KG1 (cell line): ENCODE measurements around the gene NATD1.

Experiments
- DNase-seq: peaks from one replicate; lab custom pipeline; 2025; lab: John Stamatoyannopoulos, UW

Gene NATD1, protein sequence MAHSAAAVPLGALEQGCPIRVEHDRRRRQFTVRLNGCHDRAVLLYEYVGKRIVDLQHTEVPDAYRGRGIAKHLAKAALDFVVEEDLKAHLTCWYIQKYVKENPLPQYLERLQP

DNA sequence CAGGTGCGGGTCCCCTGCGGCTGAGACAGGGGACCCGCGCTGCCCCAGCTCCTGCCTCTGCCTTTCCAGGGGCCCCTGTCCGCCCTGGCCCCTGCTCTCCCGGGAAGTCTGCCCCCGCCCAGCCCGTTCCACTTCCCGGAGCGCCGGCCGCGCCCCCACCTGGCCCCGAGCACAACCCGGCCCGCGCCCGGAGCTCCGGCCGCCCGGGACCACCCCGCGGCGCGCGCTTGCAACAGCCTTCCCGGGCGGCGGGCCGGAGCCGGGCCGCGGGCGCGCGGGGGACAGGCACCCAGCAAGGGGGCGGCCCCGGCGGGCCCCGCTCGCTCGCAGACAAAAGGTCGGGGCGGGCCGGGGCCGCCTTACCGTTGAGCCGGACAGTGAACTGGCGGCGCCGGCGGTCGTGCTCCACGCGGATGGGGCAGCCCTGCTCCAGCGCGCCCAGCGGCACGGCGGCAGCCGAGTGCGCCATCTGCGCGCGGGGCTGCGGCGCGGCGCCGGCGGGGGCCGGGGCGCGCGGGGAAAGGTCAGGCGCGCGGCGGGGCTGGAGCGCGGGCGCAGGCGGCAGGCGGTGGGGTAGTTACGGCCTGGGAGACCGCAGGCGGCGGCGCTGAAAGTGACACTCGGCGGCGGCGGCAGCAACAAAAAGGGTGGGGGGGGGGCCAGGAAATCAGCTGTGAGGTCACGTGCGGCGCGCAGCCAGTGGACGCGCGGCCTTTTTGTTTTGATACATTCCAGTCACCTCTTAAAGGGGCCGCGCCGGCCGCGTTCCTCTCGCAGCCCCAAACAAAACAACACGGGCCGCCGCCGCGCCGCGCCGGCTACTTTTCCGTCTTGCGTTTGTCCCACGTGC is at the start of gene NATD1:
TSS of gene NATD1 (minus strand) at position 615 of the 850 bp plus-strand sequence. CDS start at position 469, 146 bp downstream.
- DNase-seq = no peak

DNA sequence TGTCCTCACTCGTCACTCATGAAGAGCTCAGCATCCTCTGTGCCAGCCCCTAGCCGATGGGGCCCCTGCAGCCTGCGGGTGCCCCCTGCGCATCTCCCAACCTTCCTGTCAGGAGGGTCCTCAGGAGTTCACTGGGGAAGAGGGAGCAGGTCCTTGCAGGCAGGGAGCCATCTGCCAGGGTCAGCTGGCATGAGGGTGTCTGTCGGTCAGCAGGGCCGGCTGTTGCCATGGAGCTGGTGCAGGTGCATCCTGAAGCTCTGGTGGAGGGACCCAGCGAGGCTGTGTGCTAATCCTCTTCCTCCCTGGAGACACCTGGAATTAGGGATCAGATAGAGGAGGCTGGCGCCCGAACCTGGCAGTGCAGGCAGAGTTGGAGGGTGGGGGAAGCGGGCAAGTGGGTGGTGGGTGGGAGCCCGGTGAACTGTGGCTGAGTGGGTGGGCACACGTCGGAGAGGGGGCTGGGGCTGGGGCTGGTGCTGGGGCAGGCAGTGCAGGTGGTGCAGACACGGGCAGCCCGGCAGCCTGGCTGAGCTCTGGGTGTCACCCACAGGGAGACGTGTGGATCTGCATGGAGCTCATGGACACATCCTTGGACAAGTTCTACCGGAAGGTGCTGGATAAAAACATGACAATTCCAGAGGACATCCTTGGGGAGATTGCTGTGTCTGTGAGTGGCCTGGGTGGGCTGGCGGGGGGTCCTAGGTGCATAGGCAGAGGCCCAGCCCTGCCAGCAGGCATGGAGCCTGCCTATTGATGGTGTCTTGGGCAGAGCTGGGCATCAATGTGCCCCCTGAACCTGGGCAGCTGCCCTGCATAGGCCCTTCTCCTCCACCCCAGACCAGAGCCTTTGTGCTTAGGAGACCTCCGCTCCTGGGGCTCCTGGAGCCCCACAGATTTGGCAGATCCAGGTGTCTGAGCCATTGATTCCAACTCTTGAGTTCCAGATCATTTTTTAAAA is 48.7 kb upstream of the NATD1 start:
- no peak for DNase-seq

DNA sequence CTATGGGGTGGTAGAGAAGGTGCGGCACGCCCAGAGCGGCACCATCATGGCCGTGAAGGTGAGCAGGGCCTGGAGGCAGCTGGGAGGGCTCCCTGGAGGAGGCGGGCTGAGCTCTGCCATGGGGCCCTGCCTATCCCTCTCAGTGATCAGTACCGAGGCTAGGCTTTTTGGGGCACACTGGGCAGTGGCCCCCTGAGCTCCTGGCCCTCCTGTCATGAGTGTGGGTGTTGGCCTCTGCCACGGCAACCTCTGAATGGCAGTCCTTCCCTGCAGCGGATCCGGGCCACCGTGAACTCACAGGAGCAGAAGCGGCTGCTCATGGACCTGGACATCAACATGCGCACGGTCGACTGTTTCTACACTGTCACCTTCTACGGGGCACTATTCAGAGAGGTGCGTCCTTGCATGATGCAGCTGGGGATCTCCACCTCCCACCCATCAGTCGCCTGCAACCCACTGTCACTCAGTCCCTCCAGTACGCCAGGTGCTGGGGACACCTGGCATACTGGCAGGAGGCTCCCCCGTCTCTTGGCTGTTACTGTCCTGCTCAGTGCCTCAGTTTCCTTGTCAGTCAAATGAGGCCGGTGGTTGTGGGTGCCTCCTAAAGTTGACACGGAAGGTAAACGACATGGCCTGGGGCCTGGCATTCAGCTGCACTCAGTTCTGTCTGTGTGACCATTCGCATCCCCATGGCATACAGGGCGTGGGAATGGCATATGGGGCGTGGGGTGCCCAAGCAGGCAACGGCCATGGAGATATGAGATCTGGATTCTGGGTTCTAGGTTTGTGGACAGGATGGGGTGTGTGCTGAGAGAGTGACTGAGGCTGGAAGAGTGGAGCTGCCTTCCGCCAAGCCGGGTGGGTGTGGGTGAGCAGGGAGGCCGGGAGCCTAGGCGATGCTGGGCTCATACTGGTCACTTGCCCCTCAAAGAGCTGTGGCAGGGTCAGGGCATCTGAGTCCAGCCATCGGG is 47.7 kb upstream of the NATD1 start:
- no peak for DNase-seq

DNA sequence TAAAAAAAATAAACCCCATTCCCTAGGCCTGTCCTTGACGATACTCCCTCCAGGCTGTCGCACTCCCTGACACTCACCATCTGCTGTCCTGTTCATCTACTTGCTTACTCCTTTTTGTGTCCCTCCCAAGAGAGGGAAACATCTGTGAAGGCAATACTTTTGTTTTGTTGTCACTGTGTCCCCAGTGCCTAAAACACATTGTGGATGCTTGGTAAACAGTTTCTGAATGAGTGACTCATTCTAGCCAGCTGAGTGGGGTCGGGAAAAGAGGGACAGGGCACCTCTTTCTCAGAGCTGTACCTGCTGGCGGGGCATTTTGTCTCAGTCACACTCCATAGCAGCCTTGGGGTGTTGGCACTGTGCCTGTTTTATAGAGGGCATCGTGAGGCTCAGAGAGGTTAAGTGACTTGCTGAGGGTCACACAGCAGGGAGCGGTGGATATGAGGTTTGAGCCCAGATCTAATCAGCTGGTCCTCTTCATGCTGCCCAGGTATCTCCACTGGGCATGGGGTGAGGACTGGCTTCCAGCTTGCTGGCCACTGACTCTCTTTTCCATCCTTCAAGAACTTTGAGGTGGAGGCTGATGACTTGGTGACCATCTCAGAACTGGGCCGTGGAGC is 46.9 kb upstream of the NATD1 start:
- no peak for DNase-seq

DNA sequence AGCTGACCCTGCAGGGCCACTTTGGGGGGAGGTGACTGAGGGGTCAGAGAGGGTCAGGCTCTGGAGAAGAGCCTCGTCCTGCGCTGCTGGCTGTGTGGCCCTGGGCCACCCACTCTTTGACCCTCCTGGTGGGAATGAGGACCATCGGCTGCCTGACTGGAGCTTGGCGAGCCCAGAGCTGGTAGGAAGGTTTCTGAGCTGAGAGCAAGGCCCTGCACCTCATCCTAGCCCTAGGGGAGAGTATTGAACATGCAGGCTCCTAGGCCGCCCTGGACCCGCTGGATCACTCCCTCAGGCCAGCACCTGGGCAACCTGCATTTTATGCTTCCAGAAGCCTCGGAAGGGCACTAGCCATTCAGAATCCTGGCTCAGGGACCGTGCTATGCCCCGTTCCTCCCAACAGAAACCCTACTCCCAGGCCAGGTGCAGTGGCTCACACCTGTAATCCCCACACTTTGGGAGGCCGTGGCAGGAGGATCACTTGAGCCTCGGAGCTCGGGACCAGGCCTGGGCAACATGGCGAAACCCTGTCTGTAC is 45.8 kb upstream of the NATD1 start:
- no peak for DNase-seq

DNA sequence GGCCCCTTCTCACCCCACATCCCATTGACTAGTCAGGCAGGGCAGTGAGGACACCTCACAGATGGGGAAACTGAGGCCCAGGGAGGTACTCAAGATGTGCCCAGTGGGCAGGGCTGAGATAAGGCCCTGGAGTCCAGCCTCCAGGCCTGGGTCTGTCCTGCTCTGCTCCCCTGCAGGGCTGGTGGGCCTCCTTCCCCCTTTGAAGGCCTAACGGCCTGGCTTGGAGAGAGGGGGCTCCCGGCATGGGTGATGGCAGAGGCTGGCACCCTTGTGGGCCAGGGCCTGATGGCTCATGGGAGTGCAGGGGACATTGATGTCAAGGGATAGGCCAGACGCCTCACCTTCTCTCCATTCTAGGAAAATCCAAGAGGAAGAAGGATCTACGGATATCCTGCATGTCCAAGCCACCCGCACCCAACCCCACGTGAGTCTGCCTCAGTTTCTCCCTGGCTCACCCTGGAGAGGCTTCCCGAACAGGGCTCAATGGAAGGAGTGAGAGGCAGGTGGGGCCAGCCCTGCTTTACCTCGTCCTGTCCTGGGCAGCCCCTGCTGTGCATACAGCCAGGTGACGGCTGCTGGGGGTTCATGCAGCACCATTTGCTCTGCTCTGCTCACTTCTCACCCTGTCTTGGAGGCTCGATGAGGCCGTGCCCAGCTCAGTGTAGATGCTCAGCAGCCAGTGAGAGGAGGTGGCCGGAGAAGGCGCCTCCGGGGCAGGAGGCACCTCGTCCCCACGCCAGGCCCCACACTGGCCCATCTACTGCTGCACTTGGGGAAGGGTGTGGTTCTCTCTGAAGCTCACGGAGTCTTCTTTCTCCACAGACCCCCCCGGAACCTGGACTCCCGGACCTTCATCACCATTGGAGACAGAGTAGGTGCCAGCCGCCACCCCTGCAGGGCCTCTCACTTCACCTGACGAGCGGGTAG is 45.1 kb upstream of the NATD1 start:
- no peak for DNase-seq

DNA sequence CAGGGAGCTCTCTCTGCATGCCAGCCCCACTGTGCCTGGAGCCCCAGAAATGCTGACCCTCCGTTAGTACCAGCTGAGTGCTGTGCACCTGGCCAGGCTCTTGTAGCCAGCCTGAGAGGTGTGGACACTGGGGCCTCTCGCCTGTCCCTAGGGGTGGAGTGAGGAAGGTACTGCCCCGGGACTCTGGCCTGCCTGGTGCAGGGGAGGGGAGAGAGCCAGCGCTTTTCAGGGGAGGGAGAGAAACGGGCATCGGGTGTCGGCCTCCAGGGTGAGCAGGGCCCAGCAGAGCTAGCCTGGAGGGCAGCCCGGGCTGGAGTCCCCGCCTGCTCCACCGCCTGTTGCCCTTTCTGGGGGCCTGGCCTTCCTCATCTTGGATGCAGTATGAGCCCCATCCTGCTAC is 44.4 kb upstream of the NATD1 start:
- DNase-seq = no peak

DNA sequence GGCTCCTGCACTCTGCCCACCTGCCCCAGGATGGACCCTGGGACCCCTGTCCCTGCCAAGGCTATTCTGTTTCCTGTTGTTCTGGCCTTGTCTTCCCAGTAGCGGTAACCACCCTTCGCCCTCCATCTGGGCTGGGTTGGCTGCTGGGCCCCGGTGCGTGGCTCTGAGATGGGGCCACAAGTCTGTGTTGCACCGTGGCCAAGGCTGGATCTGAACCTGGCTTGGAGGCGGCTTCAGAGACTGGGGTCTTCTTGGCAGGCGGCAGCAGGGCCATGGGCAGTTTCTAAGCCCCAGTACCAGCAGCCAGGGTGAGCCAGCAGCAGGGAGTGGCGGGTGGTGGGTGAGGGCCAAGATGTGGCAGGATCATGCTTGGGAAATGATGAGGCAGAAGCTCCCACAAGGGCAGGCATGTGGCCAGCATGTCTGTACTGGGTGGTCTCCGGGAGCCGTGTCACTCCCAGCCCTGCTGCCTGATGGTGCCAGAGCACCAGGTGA is 43.9 kb upstream of the NATD1 start:
- no peak for DNase-seq

DNA sequence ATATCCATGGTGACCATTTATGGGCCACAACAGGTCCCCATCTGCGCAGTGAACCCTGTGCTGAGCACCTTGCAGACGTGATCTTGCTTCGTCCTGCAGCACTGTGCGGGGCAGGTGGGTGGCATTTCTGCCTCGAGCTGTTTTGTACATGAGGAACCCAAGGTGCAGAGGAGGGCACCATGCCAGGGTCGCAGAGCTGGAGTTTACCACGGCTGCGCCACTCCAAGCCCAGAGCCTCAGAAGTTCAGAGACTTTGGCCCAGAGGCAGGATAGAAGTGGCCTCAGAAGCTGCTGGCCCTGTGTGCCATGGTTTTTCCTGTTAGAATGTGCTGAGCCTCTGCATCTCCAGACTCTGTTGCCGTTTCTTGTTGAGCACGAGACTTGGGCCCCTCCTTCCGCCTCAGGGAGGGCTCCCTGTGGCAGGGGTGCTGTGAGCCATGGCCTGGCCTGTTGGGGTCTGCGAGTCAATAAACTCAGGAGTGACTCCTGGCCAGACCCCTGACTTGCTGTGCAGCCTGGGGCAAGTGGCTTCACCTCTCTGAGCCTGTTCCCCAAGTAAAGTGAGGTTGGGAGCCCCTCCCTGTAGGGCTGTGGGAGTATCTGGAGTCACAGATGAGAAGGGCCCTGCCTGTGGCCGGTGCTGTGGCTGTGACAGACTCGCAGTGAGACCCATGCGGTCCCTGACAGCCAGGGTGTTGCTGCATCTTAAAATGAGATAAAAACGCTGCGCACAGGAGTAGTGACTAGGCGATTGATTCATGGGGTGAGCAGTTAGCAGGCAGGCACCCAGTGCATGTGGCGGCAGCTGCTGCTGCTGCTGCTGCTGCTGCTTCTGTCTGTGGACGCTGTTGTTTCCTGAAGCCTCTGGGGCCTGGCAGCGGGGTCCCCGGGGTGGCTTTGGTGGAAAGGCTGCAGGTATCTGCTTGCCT is 43.2 kb upstream of the NATD1 start:
- DNase-seq = no peak

DNA sequence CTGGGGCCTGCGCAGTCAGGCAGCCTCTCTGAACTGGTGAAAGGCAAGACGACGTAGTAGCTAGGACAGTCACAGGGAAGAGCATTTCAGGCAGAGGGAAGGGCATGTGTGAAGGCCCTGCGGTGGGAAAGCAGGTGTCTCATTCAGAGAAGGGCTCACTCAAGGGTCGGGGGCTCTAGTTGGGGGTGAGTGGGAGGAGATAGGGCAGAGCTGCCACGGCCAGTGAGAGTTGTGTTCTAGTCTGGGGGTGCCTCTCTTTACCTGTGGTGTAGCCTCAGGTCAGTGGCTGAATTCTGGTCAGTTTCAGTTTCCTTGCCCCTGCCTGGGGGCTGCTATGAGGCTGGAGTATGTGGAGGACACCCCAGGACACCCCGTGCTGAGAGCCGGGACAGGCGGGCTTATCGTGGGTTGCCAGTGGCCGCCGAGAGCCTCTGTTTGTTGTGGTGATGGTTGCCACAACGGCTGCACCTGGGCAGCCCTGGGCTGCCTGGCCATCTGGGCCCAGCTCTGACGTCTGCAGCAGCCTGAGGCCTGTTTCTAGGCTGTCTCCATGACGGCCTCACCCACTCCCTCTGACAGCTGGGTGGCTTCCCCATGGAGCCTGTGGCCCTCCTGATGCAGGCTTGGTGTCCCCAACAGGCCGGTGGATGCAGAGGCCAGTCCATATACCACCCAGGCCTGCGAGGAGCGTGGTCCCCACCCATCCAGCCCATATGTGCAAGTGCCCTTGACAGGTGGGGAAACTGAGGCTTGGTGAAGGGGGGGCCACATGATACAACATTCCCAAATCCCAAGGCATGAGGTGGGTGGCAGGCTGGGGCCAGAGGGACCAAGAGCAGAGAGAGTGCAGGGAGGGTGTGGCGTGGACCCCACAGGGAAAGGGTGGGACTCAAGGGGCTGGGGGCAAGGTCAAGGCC is 42.1 kb upstream of the NATD1 start:
- no peak for DNase-seq

DNA sequence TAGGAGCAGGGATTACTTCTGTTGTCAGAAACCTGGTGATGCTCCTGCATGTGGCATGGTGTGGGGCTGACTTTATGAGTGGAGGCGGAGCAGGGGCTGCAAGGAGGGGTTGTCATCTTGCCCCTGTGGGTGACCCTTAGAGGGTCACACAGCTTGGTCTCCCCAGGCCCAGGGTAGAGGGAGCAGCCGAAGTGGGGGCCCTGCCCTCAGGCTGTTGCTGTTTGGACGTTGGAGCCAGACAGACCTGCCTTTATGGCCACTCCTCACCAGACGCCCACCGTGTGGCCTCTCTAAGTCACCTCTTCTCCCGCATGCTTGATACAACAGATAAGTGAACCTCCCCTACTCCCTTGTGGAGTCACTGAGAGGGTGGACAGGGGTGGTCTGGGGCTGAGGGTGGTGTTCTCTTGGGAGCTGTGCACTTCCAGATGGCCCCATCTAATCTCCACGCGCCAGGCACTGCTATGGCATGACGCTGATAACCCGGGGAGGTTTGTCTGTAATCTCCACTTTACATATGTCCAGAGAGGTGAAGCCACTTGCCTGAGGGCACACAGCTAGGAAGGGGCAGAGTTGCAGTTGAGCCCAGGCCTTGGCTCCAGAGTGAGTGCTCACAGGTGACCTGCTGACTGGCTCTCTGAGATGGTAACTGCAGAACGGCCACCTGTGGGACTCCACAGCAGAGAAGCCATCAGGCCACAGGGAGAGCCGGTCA is 41.3 kb upstream of the NATD1 start:
- no peak for DNase-seq

DNA sequence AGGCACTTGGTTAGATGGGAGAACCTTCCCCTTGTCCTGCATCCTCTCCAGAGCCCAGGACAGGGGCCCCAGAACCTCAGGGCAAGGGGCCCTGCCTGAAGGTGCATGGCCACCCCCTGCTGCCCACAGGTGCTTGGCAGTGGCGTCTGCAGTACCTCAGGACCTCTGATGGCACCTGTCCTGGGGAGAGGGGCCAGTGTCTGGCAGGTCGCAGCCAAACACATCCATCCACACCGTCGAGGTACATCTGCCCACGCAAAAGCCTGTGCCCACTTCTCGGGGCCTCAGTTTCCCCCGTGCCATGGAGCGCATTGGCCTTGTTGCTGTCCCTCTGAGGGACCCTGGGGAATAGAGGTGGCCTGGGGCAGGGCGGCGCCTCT is 40.6 kb upstream of the NATD1 start:
- DNase-seq = no peak

DNA sequence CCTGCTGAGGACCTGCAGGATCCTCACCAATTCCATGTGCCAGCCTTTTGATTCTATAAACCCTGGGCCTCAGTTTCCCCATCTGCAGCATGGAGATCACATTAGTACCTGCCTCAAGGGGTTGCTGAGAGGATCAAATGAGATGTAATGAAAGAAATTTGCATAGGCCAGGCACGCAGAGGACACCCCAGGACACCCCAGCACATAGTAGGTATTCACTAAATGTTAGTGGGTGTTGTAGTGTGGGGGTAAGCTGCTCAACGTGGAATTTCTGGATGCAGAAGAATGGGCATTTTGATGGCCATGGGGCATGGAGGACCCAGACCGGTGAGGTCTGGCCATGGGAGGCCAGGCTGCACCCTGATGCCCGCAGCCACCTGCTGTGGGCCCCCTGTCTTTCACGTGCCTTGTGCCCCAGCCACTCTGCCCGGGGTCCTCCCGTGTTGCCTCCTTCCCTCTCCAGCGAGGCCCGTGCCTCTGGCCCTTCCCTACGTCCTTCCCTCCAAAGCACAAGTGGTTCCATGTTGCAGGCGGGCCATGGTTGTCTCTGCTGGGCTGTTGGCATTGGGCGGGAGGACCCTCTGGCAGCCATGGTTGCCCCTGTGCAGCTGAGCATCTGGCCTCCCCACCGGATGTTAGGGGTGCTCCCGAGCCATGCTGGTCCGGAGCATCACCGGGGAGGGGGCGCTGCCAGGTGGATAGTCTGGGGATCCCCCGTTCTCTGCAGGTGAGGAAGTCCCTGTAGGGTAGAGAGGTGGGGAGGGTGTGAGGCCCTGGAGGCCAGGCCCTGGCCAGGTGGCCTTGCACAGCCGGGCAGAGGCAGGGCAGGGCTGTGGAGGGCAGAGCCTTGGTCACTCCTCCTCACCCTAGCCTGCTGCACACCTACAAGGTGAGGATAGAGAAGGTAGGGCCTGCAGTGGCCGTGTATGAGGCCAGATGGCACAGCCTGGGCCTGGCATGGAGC is 39.9 kb upstream of the NATD1 start:
- no peak for DNase-seq

DNA sequence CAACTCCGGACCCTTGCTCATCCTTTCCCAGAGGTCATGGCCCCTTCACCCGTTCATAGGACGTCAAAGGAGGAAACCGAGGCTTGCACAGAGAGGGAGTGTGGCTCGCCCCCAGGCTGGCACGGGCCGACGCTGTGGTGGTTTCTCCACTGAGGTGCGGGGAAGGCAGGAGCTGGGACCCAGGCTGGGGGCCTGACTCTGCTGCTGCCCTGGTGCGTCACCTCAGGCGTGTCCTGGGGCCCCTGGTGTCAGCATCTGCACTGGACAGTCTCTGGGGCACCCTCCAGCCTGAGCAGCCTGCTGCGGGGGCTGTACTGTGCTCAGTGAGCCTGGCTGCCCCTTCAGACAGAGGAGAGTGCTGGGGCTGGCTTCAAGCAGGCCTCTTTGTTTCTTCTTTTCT is 38.7 kb upstream of the NATD1 start:
- DNase-seq = no peak

DNA sequence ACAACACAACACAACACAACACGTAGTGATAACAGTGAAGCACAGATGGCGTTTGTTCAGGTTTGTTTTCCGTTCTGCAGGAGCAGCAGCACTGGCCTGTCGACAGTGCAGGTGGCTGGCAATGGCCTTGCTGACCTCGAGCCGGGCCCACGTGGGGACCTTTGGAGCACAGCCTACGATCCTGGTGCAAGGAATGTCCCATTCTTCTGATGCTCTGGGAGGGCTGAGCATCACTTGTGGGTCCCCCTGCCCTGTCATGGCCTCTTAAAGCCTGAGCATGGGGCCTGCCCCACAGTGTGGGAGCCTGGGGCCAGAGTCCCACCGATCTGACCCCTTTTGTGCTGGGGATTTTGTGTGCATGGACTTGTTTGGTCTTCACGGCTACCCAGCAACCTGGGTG is 38.1 kb upstream of the NATD1 start:
- DNase-seq = no peak
